Kidney epithelial cell (primary cell): ENCODE measurements around the gene KRT24. TPM values are rescaled to one million over a fixed set of nuclear protein-coding genes. Genes with fewer than 3 reads are reported as not detected.

Source experiments
- DNase-seq: peaks from one replicate; pipeline ENCODE4 v3.0.0-alpha.2; 2010; ENCODE audit warnings: low read depth
- H3K27me3 ChIP-seq: 2 replicates; pipeline ENCODE4 v1.6.0; 2011; ENCODE audit warnings: low read length; ENCODE audit not compliant: control insufficient read depth, insufficient read depth
- H3K36me3 ChIP-seq: 2 replicates; pipeline ENCODE4 v1.5.1; 2011; ENCODE audit warnings: low read length; ENCODE audit not compliant: control insufficient read depth, insufficient read depth
- H3K4me3 ChIP-seq: 2 replicates; pipeline ENCODE4 v1.5.1; 2011; ENCODE audit warnings: low read depth, mild to moderate bottlenecking, control low read depth, low read length
- CTCF ChIP-seq: IDR thresholded peaks from 2 replicates; pipeline ENCODE4 v1.5.1; 2011; ENCODE audit warnings: mild to moderate bottlenecking, moderate library complexity, low read length, control low read depth, inconsistent platforms; ENCODE audit not compliant: insufficient read depth, poor library complexity, severe bottlenecking
- total RNA-seq: library from RNA; depleted of rRNA; stranded (reverse); fragments of >200 nt; gene quantifications from 2 replicates; pipeline ENCODE4 v1.2.3, GENCODE V29; 2015

Gene KRT24
- total RNA-seq, 1 donor from 2014 or later = not detected

GRCh38 chr17:40675905-40676304, 27.6 kb downstream of the KRT24 start:
- H3K27me3 ChIP-seq = no peaks in the 10 kb centered on the region
- no peak for TF ChIP-seq CTCF
- DNase-seq = no peak

GRCh38 chr17:40672654-40673053, 30.9 kb downstream of the KRT24 start:
- DNase-seq = no peak
- TF ChIP-seq CTCF = no peak
- Histone ChIP-seq H3K4me3 (no peak overlapping the region), H3K27me3 (no peaks in the 10 kb centered on the region), H3K36me3 (no peaks in the 10 kb centered on the region)

More at GRCh38 chr17:40675905-40676304, 27.6 kb downstream of the KRT24 start:
- Histone ChIP-seq H3K4me3 (no peak overlapping the region), H3K36me3 (no peaks in the 10 kb centered on the region)

GRCh38 chr17:40671282-40671681, 32.3 kb downstream of the KRT24 start:
- TF ChIP-seq CTCF = no peak
- DNase-seq = no peak
- H3K27me3 ChIP-seq = no peaks in the 10 kb centered on the region
- H3K36me3 ChIP-seq = no peaks in the 10 kb centered on the region
- H3K4me3 ChIP-seq = no peak overlapping the region

- no peak overlapping the region for H3K4me3 ChIP-seq
- no peaks in the 10 kb centered on the region for H3K36me3 ChIP-seq
- H3K27me3 ChIP-seq = no peaks in the 10 kb centered on the region
- TF ChIP-seq CTCF = no peak
- DNase-seq = no peak
Measured at GRCh38 chr17:40666331-40666730, 37.2 kb downstream of the KRT24 start.

- Histone ChIP-seq H3K27me3 (no peaks in the 10 kb centered on the region), H3K4me3 (peak within 1 kb of the TSS; percentile 35), H3K36me3 (no peaks in the 10 kb centered on the region)
- no peak for DNase-seq
- TF ChIP-seq CTCF = no peak
Measured at GRCh38 chr17:40664582-40665333, 38.8 kb downstream of the KRT24 start, which contains the start of gene KRT222. KRT222 (minus strand) TSS chr17:40665177; CDS start chr17:40665099, 78 bp downstream.

- no peaks in the 10 kb centered on the region for H3K27me3 ChIP-seq
- TF ChIP-seq CTCF = no peak
- DNase-seq = no peak
- no peaks in the 10 kb centered on the region for H3K36me3 ChIP-seq
- no peak overlapping the region for H3K4me3 ChIP-seq
Measured at GRCh38 chr17:40663252-40663651, 40.3 kb downstream of the KRT24 start.
